SK-N-SH treated with all-trans-retinoic acid at 6 μM for 48 hours (cell line): ENCODE results near the gene VPS51.

Experiments used
- ARNTL ChIP-seq: fragments of 450-650 bp; formaldehyde crosslinking; IDR thresholded peaks from 2 replicates; pipeline ENCODE4 v1.5.0; 2020; ENCODE audit warnings: low read depth, mild to moderate bottlenecking, moderate library complexity, borderline replicate concordance
- CSDC2 ChIP-seq: fragments of 250-450 bp; sonication (Bioruptor Pico); IDR thresholded peaks from 2 replicates; pipeline ENCODE4 v1.5.0; 2020; ENCODE audit warnings: mild to moderate bottlenecking, moderate library complexity
- TCF4 ChIP-seq: fragments of 250-450 bp; sonication (Bioruptor Pico); IDR thresholded peaks from 2 replicates; pipeline ENCODE4 v1.8.0; 2021; ENCODE audit warnings: mild to moderate bottlenecking, moderate library complexity, borderline replicate concordance
- ZC3H10 ChIP-seq: fragments of 250-450 bp; sonication (Bioruptor Pico); IDR thresholded peaks from 2 replicates; pipeline ENCODE4 v1.5.1; 2021; ENCODE audit warnings: mild to moderate bottlenecking, moderate library complexity
- ZFP3 ChIP-seq: fragments of 250-450 bp; sonication (Bioruptor Pico); IDR thresholded peaks from 2 replicates; pipeline ENCODE4 v1.5.0; 2020; ENCODE audit warnings: mild to moderate bottlenecking, moderate library complexity
- ZFP30 ChIP-seq: fragments of 450-650 bp; formaldehyde crosslinking; IDR thresholded peaks from 2 replicates; pipeline ENCODE4 v1.5.0; 2022; ENCODE audit warnings: mild to moderate bottlenecking, moderate library complexity
- ZNF565 ChIP-seq: fragments of 450-650 bp; formaldehyde crosslinking; conservative IDR thresholded peaks from 2 replicates; pipeline ENCODE4 v1.5.0; 2020; ENCODE audit warnings: low read depth, mild to moderate bottlenecking, moderate library complexity
- TF ChIP-seq, protein P1 (sequence below): fragments of 250-450 bp; sonication (Bioruptor Pico); IDR thresholded peaks from 2 replicates; pipeline ENCODE4 v1.5.1; 2020; ENCODE audit warnings: low read depth, mild to moderate bottlenecking, moderate library complexity
- TF ChIP-seq, protein P2 (sequence below): fragments of 250-450 bp; sonication (Bioruptor Pico); IDR thresholded peaks from 2 replicates; pipeline ENCODE4 v1.8.0; 2021; ENCODE audit warnings: low read depth, mild to moderate bottlenecking, moderate library complexity, borderline replicate concordance
- TF ChIP-seq, protein P3 (sequence below): fragments of 250-450 bp; sonication (Bioruptor Pico); IDR thresholded peaks from 2 replicates; pipeline ENCODE4 v1.8.0; 2020; ENCODE audit warnings: mild to moderate bottlenecking, moderate library complexity, borderline replicate concordance
- TF ChIP-seq, protein P4 (sequence below): fragments of 250-450 bp; sonication (Bioruptor Pico); IDR thresholded peaks from 2 replicates; pipeline ENCODE4 v1.5.1; 2021; ENCODE audit warnings: mild to moderate bottlenecking, moderate library complexity

DNA sequence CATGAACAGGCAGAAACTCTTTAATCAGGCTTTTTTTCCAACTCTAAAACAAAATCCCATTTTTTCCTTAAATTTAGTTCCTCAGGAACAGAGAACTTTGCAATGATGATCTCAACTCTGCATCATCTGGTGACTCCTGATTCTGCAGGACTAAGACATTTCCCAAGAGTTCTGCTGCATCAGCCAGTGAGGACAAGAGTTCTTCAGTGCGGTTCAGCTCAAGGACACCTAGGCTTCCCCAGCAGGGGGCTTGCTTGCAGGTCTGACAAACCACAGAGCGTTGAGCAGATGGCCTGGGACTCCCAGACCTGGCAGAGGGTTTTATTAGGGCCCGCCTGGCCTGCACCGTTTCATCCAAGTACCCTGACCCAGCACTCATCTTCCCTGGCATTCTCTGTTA is 18.6 kb upstream of the VPS51 start:
- TF ChIP-seq TCF4 (CRISPR knock-in tag) = no peak
- TF ChIP-seq, protein P1, sequence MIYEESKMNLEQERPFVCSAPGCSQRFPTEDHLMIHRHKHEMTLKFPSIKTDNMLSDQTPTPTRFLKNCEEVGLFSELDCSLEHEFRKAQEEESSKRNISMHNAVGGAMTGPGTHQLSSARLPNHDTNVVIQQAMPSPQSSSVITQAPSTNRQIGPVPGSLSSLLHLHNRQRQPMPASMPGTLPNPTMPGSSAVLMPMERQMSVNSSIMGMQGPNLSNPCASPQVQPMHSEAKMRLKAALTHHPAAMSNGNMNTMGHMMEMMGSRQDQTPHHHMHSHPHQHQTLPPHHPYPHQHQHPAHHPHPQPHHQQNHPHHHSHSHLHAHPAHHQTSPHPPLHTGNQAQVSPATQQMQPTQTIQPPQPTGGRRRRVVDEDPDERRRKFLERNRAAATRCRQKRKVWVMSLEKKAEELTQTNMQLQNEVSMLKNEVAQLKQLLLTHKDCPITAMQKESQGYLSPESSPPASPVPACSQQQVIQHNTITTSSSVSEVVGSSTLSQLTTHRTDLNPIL (CRISPR knock-in tag) = no peak
- TF ChIP-seq ZFP3 (CRISPR knock-in tag) = no peak
- TF ChIP-seq, protein P2, sequence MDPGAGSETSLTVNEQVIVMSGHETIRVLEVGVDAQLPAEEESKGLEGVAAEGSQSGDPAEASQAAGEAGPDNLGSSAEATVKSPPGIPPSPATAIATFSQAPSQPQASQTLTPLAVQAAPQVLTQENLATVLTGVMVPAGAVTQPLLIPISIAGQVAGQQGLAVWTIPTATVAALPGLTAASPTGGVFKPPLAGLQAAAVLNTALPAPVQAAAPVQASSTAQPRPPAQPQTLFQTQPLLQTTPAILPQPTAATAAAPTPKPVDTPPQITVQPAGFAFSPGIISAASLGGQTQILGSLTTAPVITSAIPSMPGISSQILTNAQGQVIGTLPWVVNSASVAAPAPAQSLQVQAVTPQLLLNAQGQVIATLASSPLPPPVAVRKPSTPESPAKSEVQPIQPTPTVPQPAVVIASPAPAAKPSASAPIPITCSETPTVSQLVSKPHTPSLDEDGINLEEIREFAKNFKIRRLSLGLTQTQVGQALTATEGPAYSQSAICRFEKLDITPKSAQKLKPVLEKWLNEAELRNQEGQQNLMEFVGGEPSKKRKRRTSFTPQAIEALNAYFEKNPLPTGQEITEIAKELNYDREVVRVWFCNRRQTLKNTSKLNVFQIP = no peak
- no peak for TF ChIP-seq ZC3H10
- no peak for TF ChIP-seq ZFP30
- no peak for TF ChIP-seq CSDC2
- TF ChIP-seq, protein P3, sequence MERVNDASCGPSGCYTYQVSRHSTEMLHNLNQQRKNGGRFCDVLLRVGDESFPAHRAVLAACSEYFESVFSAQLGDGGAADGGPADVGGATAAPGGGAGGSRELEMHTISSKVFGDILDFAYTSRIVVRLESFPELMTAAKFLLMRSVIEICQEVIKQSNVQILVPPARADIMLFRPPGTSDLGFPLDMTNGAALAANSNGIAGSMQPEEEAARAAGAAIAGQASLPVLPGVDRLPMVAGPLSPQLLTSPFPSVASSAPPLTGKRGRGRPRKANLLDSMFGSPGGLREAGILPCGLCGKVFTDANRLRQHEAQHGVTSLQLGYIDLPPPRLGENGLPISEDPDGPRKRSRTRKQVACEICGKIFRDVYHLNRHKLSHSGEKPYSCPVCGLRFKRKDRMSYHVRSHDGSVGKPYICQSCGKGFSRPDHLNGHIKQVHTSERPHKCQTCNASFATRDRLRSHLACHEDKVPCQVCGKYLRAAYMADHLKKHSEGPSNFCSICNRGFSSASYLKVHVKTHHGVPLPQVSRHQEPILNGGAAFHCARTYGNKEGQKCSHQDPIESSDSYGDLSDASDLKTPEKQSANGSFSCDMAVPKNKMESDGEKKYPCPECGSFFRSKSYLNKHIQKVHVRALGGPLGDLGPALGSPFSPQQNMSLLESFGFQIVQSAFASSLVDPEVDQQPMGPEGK (CRISPR knock-in tag) = no peak
- no peak for TF ChIP-seq ZNF565 (CRISPR knock-in tag)
- no peak for TF ChIP-seq ARNTL
- TF ChIP-seq, protein P4, sequence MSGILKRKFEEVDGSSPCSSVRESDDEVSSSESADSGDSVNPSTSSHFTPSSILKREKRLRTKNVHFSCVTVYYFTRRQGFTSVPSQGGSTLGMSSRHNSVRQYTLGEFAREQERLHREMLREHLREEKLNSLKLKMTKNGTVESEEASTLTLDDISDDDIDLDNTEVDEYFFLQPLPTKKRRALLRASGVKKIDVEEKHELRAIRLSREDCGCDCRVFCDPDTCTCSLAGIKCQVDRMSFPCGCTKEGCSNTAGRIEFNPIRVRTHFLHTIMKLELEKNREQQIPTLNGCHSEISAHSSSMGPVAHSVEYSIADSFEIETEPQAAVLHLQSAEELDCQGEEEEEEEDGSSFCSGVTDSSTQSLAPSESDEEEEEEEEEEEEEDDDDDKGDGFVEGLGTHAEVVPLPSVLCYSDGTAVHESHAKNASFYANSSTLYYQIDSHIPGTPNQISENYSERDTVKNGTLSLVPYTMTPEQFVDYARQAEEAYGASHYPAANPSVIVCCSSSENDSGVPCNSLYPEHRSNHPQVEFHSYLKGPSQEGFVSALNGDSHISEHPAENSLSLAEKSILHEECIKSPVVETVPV = no peak
